ENCODE data around the gene ZSWIM6. TPM values are rescaled to one million over a fixed set of nuclear protein-coding genes. Genes with fewer than 3 reads are reported as not detected.

The ZSWIM6 gene
- total RNA-seq, 1 donor from 2014 or later = 40.1 TPM

DNA sequence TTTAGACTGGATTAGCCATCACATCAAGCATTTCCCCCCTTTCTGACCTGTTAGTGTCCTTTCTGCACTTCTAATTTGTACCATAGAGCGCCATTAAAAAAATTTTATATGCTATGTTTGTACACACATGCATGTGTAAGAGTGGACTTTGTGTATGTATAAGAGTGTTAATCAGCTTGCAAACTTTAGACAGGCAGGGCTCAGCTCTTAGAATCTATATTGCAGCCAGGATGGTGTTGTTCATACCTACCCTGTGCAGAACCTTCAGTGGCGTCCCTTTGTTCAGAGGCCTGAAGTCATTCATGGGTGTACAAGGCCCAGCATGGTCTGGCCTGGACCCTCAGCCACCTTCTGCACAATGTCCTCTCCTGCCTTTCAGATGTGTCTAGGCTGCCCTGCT is 19.7 kb downstream of the ZSWIM6 start:
- H3K27ac ChIP-seq (ENCODE audit: low read depth, low read length) = no peak overlapping the region
- H3K79me2 ChIP-seq (ENCODE audit: insufficient read depth, low read length) = peaks cover 96% of the 10 kb centered on the region
- no peak for TF ChIP-seq EZH2 (IDR thresholded peaks at IDR 0.05; ENCODE audit: insufficient read depth, low read length)
- TF ChIP-seq, protein P1, sequence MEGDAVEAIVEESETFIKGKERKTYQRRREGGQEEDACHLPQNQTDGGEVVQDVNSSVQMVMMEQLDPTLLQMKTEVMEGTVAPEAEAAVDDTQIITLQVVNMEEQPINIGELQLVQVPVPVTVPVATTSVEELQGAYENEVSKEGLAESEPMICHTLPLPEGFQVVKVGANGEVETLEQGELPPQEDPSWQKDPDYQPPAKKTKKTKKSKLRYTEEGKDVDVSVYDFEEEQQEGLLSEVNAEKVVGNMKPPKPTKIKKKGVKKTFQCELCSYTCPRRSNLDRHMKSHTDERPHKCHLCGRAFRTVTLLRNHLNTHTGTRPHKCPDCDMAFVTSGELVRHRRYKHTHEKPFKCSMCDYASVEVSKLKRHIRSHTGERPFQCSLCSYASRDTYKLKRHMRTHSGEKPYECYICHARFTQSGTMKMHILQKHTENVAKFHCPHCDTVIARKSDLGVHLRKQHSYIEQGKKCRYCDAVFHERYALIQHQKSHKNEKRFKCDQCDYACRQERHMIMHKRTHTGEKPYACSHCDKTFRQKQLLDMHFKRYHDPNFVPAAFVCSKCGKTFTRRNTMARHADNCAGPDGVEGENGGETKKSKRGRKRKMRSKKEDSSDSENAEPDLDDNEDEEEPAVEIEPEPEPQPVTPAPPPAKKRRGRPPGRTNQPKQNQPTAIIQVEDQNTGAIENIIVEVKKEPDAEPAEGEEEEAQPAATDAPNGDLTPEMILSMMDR (IDR thresholded peaks at IDR 0.05; ENCODE audit: insufficient read depth, low read depth, low read length) = no peak
- H3K4me1 ChIP-seq (ENCODE audit: insufficient read depth, low read length) = no peaks in the 10 kb centered on the region
- no peaks in the 10 kb centered on the region for H3K27me3 ChIP-seq (ENCODE audit: insufficient read depth, low read length)
- H3K4me3 ChIP-seq (ENCODE audit: insufficient read depth, low read depth, low read length) = no peak overlapping the region
- Mint-ChIP-seq H3K9me3 (ENCODE audit: unreplicated experiment) (peaks cover under 1% of the 10 kb centered on the region), H3K4me3 (ENCODE audit: unreplicated experiment) (peak overlapping the region; percentile 25), H3K36me3 (ENCODE audit: low read depth, unreplicated experiment) (peaks cover 3% of the 10 kb centered on the region), H3K27ac (ENCODE audit: unreplicated experiment) (no peak overlapping the region), H3K4me1 (ENCODE audit: low read depth, unreplicated experiment) (peaks cover 25% of the 10 kb centered on the region), H3K27me3 (ENCODE audit: low read depth, unreplicated experiment) (no peaks in the 10 kb centered on the region)
- no peak overlapping the region for H3K9ac ChIP-seq (ENCODE audit: low read length)
- no peak overlapping the region for H3K4me2 ChIP-seq (ENCODE audit: low read length)
- FAIRE-seq (no peak), DNase-seq (ENCODE audit: low read depth) (no peak)
- no peaks in the 10 kb centered on the region for H3K9me3 ChIP-seq (ENCODE audit: insufficient read depth, low read depth, low read length)
- no peak overlapping the region for H2AFZ ChIP-seq (ENCODE audit: low read depth, low read length)
- H3K36me3 ChIP-seq (ENCODE audit: insufficient read depth, low read length) = no peaks in the 10 kb centered on the region
- H4K20me1 ChIP-seq (ENCODE audit: insufficient read depth, low read length) = peaks cover 89% of the 10 kb centered on the region

DNA sequence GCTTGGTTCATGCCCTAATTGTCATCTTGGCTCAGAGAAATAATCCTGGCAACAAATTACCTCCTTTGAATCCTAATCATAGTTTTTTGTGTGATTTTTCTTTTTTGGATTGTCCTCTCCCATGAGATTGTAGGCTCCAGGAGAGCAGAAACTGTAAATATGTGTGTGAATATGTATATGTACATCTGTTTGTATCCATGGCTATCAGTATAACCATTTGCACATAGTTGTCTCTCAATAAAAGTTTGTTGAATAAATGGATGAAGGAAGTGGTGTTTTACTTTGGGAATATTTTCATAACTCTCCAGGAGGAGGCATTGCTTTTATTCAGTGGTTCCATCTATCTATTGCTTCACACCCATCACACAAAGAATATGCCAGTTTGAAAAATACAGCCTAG is 20.1 kb downstream of the ZSWIM6 start:
- H3K27ac ChIP-seq (ENCODE audit: low read depth, low read length) = no peak overlapping the region
- no peaks in the 10 kb centered on the region for H3K36me3 ChIP-seq (ENCODE audit: insufficient read depth, low read length)
- no peak for TF ChIP-seq EZH2 (IDR thresholded peaks at IDR 0.05; ENCODE audit: insufficient read depth, low read length)
- TF ChIP-seq, protein P1 (IDR thresholded peaks at IDR 0.05; ENCODE audit: insufficient read depth, low read depth, low read length) = no peak
- H3K4me2 ChIP-seq (ENCODE audit: low read length) = no peak overlapping the region
- FAIRE-seq (no peak), DNase-seq (ENCODE audit: low read depth) (no peak)
- no peaks in the 10 kb centered on the region for H3K27me3 ChIP-seq (ENCODE audit: insufficient read depth, low read length)
- peaks cover 2% of the 10 kb centered on the region for H3K9me3 Mint-ChIP-seq (ENCODE audit: unreplicated experiment)
- no peak overlapping the region for H2AFZ ChIP-seq (ENCODE audit: low read depth, low read length)
- peaks cover 90% of the 10 kb centered on the region for H4K20me1 ChIP-seq (ENCODE audit: insufficient read depth, low read length)
- no peaks in the 10 kb centered on the region for H3K9me3 ChIP-seq (ENCODE audit: insufficient read depth, low read depth, low read length)
- no peak overlapping the region for H3K27ac Mint-ChIP-seq (ENCODE audit: unreplicated experiment)
- H3K27me3 Mint-ChIP-seq (ENCODE audit: low read depth, unreplicated experiment) = no peaks in the 10 kb centered on the region
- H3K36me3 Mint-ChIP-seq (ENCODE audit: low read depth, unreplicated experiment) = peaks cover 3% of the 10 kb centered on the region
- peak overlapping the region; percentile 25 for H3K4me3 Mint-ChIP-seq (ENCODE audit: unreplicated experiment)
- H3K4me1 Mint-ChIP-seq (ENCODE audit: low read depth, unreplicated experiment) = peaks cover 22% of the 10 kb centered on the region
- no peak overlapping the region for H3K9ac ChIP-seq (ENCODE audit: low read length)
- no peaks in the 10 kb centered on the region for H3K4me1 ChIP-seq (ENCODE audit: insufficient read depth, low read length)
- H3K79me2 ChIP-seq (ENCODE audit: insufficient read depth, low read length) = peaks cover 96% of the 10 kb centered on the region
- H3K4me3 ChIP-seq (ENCODE audit: insufficient read depth, low read depth, low read length) = no peak overlapping the region

DNA sequence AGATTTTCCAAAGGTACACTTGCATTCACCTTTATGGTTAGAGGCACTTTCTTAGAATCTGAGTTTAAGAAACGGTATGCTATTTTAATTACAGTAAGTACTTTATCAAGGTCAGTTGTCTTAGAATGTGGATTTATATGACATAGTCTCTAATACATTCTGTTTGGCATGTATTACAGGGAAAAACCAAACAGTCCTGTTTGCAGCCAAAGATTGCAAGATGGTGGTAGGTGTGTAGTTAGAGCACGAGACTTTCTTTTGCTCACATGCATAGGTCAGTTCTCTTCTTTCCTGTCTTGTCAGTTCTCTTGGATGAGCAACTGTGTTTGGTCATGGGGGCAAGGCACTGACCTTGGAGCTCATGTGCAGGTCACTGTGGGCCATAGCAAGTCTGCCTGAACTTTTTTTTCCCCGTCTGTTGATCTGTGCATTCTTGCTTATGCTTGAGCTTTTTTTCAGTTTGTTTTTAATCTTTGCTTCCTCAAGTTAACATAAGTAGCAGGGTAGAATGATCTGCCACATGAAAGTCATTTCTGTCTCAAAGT is 20.6 kb downstream of the ZSWIM6 start:
- no peak for TF ChIP-seq EZH2 (IDR thresholded peaks at IDR 0.05; ENCODE audit: insufficient read depth, low read length)
- TF ChIP-seq, protein P1 (IDR thresholded peaks at IDR 0.05; ENCODE audit: insufficient read depth, low read depth, low read length) = no peak
- Histone ChIP-seq H3K27me3 (ENCODE audit: insufficient read depth, low read length) (no peaks in the 10 kb centered on the region), H3K79me2 (ENCODE audit: insufficient read depth, low read length) (peaks cover 96% of the 10 kb centered on the region), H3K4me2 (ENCODE audit: low read length) (no peak overlapping the region), H3K4me1 (ENCODE audit: insufficient read depth, low read length) (no peaks in the 10 kb centered on the region), H3K9me3 (ENCODE audit: insufficient read depth, low read depth, low read length) (no peaks in the 10 kb centered on the region), H3K27ac (ENCODE audit: low read depth, low read length) (no peak overlapping the region), H3K4me3 (ENCODE audit: insufficient read depth, low read depth, low read length) (no peak overlapping the region), H2AFZ (ENCODE audit: low read depth, low read length) (no peak overlapping the region), H3K36me3 (ENCODE audit: insufficient read depth, low read length) (no peaks in the 10 kb centered on the region), H3K9ac (ENCODE audit: low read length) (no peak overlapping the region), H4K20me1 (ENCODE audit: insufficient read depth, low read length) (peaks cover 90% of the 10 kb centered on the region)
- peaks cover 2% of the 10 kb centered on the region for H3K9me3 Mint-ChIP-seq (ENCODE audit: unreplicated experiment)
- FAIRE-seq = no peak
- no peak for DNase-seq (ENCODE audit: low read depth)
- no peaks in the 10 kb centered on the region for H3K36me3 Mint-ChIP-seq (ENCODE audit: low read depth, unreplicated experiment)
- no peak overlapping the region for H3K27ac Mint-ChIP-seq (ENCODE audit: unreplicated experiment)
- no peak overlapping the region for H3K4me3 Mint-ChIP-seq (ENCODE audit: unreplicated experiment)
- no peaks in the 10 kb centered on the region for H3K27me3 Mint-ChIP-seq (ENCODE audit: low read depth, unreplicated experiment)
- peaks cover 18% of the 10 kb centered on the region for H3K4me1 Mint-ChIP-seq (ENCODE audit: low read depth, unreplicated experiment)
